ENCODE data around the gene C3orf18.

DNA sequence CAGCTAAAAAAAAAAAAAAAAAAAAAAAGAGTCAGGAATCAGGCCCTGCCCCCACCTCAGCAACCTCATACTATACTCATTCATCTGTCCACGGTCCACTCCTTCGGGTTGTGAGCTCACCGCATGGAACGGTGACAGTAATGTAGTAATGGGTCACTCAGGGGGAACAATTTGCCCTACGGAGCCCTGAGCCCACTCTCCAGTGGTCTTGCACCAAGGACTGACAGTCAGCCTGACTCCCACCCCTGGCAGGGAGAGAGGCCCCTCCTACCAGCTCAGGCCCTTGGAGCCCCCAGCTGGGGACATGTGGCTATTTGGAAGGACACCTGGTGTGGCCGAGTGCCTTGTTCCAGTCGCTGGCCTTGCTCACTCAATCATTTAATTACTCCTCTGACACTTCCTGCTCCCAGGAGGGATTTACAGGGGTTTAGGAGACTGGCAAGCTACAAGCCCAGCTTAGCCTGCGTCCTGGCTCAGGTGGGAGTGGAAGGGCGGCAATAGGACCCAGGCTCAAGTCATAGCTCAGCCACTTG lies 44.2 kb downstream of the C3orf18 start:
- TF ChIP-seq, protein P1, sequence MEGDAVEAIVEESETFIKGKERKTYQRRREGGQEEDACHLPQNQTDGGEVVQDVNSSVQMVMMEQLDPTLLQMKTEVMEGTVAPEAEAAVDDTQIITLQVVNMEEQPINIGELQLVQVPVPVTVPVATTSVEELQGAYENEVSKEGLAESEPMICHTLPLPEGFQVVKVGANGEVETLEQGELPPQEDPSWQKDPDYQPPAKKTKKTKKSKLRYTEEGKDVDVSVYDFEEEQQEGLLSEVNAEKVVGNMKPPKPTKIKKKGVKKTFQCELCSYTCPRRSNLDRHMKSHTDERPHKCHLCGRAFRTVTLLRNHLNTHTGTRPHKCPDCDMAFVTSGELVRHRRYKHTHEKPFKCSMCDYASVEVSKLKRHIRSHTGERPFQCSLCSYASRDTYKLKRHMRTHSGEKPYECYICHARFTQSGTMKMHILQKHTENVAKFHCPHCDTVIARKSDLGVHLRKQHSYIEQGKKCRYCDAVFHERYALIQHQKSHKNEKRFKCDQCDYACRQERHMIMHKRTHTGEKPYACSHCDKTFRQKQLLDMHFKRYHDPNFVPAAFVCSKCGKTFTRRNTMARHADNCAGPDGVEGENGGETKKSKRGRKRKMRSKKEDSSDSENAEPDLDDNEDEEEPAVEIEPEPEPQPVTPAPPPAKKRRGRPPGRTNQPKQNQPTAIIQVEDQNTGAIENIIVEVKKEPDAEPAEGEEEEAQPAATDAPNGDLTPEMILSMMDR (IDR thresholded peaks at IDR 0.05) = no peak
- TF ChIP-seq POLR2A (IDR thresholded peaks at IDR 0.05) = no peak

All from Peyer's patch (tissue), 4 donors.